A549 (cell line): Measurements from ENCODE around the gene BAIAP2L1. TPM values are rescaled to one million over a fixed set of nuclear protein-coding genes. Genes with fewer than 3 reads are reported as not detected.

Experiments
- ATAC-seq, 2 experiments: fragments of 200-7000 bp in 1 of 2; fragments of >200 bp in 1 of 2; cut with Nextera tagmentation in 1 of 2; cut with Tn5 transposase in 1 of 2; 3 replicates each; pipeline versions ENCODE4 v1.8.0 to v1.9.1; 2018 to 2020; ENCODE audit warnings: mild to moderate bottlenecking in 1 of 2, moderate library complexity in 1 of 2
- CTCF ChIA-PET: fragments of 300-600 bp; sonication (Branson Sonifier 250); formaldehyde crosslinking; extraction: SDS; loops from one replicate; lab custom pipeline; 2021; ENCODE audit warnings: antibody characterized with exemption, inconsistent platforms; lab: Yijun Ruan, JAX
- POLR2A ChIA-PET: fragments of 350-600 bp; formaldehyde crosslinking; extraction: SDS; loops from one replicate; lab custom pipeline; 2021; ENCODE audit warnings: antibody characterized with exemption, inconsistent platforms; lab: Yijun Ruan, JAX
- DNase-seq, 2 experiments: peaks; one replicate each; pipeline versions ENCODE4 v3.0.0 to v3.0.0-alpha.2; 2011 to 2016; ENCODE audit warnings: low read depth in 1 of 2, low spot score in 1 of 2
- FAIRE-seq: peaks from 2 replicates; lab custom pipeline; 2011; peaks lifted over from hg19 to GRCh38; lab: Jason Lieb, UNC
- H3K27ac ChIP-seq, 2 experiments: fragments of >200 bp; sonication (Bioruptor Twin); formaldehyde crosslinking; 3 replicates each; pipeline ENCODE4 v1.5.1; 2016 to 2017
- H3K4me1 ChIP-seq: fragments of >200 bp; sonication (Bioruptor Twin); formaldehyde crosslinking; 3 replicates; pipeline ENCODE4 v1.6.1; 2016
- H3K4me2 ChIP-seq: fragments of >200 bp; sonication (Bioruptor Twin); formaldehyde crosslinking; 3 replicates; pipeline ENCODE4 v1.6.1; 2016
- H3K4me3 ChIP-seq: fragments of >200 bp; sonication (Bioruptor Twin); formaldehyde crosslinking; 3 replicates; pipeline ENCODE4 v1.5.1; 2016
- H3K9me3 ChIP-seq: fragments of >200 bp; sonication (Bioruptor Twin); formaldehyde crosslinking; 3 replicates; pipeline ENCODE4 v1.6.1; 2016
- CHD2 ChIP-seq: fragments of 150-350 bp; IDR thresholded peaks from 2 replicates; pipeline ENCODE4 v1.6.1; 2014; ENCODE audit warnings: low read length; ENCODE audit not compliant: partially characterized antibody
- EHF ChIP-seq: fragments of 250-450 bp; sonication (Bioruptor Pico); IDR thresholded peaks from 2 replicates; pipeline ENCODE4 v1.5.0; 2020; ENCODE audit warnings: mild to moderate bottlenecking
- EHMT2 ChIP-seq: fragments of 200-600 bp; sonication (generic); IDR thresholded peaks from 2 replicates; pipeline ENCODE4 v1.6.1; 2016; ENCODE audit warnings: antibody characterized with exemption, low read depth, mild to moderate bottlenecking, moderate library complexity
- EP300 ChIP-seq, 2 experiments: fragments of >200 bp; sonication (Bioruptor Twin); formaldehyde crosslinking; IDR thresholded peaks; 2 replicates in 1 of 2; 3 replicates in 1 of 2; pipeline ENCODE4 v1.6.1; 2016 to 2017
- ESRRA ChIP-seq: fragments of 150-350 bp; IDR thresholded peaks from 2 replicates; pipeline ENCODE4 v1.6.1; 2014; ENCODE audit warnings: mild to moderate bottlenecking, low read length, borderline replicate concordance
- HEYL ChIP-seq: fragments of 250-450 bp; sonication (Bioruptor Pico); IDR thresholded peaks from 2 replicates; pipeline ENCODE4 v1.8.0; 2021; ENCODE audit warnings: mild to moderate bottlenecking, moderate library complexity
- JUN ChIP-seq, 2 experiments: fragments of >200 bp; sonication (Bioruptor Twin); formaldehyde crosslinking; IDR thresholded peaks; 2 replicates in 1 of 2; 3 replicates in 1 of 2; pipeline ENCODE4 v1.6.1; 2016 to 2017
- KDM5A ChIP-seq: fragments of 200-600 bp; sonication (generic); IDR thresholded peaks from 2 replicates; pipeline ENCODE4 v1.6.1; 2016; ENCODE audit warnings: antibody characterized with exemption, mild to moderate bottlenecking
- MAZ ChIP-seq: fragments of 150-350 bp; IDR thresholded peaks from 2 replicates; pipeline ENCODE4 v1.6.1; 2014; ENCODE audit warnings: antibody characterized with exemption, low read depth, low read length, borderline replicate concordance
- NPAS2 ChIP-seq: fragments of 250-450 bp; sonication (Bioruptor Pico); IDR thresholded peaks from 2 replicates; pipeline ENCODE4 v1.8.0; 2022; ENCODE audit warnings: mild to moderate bottlenecking, moderate library complexity, borderline replicate concordance
- PHF8 ChIP-seq: fragments of 200-600 bp; sonication (generic); IDR thresholded peaks from 2 replicates; pipeline ENCODE4 v1.6.1; 2016; ENCODE audit warnings: low read depth, mild to moderate bottlenecking, antibody characterized with exemption, moderate library complexity, borderline replicate concordance
- RARB ChIP-seq: fragments of 250-450 bp; sonication (Bioruptor Pico); IDR thresholded peaks from 2 replicates; pipeline ENCODE4 v1.8.0; 2021; ENCODE audit warnings: mild to moderate bottlenecking, moderate library complexity
- RCOR1 ChIP-seq: fragments of 150-350 bp; IDR thresholded peaks from 2 replicates; pipeline ENCODE4 v1.6.1; 2014; ENCODE audit warnings: antibody characterized with exemption, low read length, low read depth
- SMC3 ChIP-seq: fragments of >200 bp; sonication (Bioruptor Twin); formaldehyde crosslinking; IDR thresholded peaks from 3 replicates; pipeline ENCODE4 v1.6.1; 2018; ENCODE audit warnings: inconsistent platforms
- TP53 ChIP-seq: fragments of 250-450 bp; sonication (Bioruptor Pico); IDR thresholded peaks from 2 replicates; pipeline ENCODE4 v1.5.0; 2021; ENCODE audit warnings: mild to moderate bottlenecking, moderate library complexity
- ZC3H11A ChIP-seq: fragments of 450-650 bp; IDR thresholded peaks from 2 replicates; pipeline ENCODE4 v1.6.1; 2014; ENCODE audit warnings: antibody characterized with exemption, mild to moderate bottlenecking
- ZSCAN20 ChIP-seq: fragments of 250-450 bp; sonication (Bioruptor Pico); IDR thresholded peaks from 2 replicates; pipeline ENCODE4 v1.8.0; 2022; ENCODE audit warnings: mild to moderate bottlenecking, moderate library complexity
- WGBS: methylation state at CpG from one replicate; pipeline ENCODE4 v1.1.6; 2017; ENCODE audit errors: missing lambda C conversion rate; 5-methylcytosine and 5-hydroxymethylcytosine counted together
- polyA plus RNA-seq, 4 experiments: library from polyadenylated mRNA; depleted of rRNA in 3 of 4; stranded (reverse); fragments of >200 nt; fragmentation: RNase III in 1 of 4; extraction: RNeasy Plus Mini Kit Qiagen cat#74134 plus additional on column Dnase treatment in 1 of 4; gene quantifications; 2 replicates in 3 of 4; 3 replicates in 1 of 4; pipeline ENCODE4 v1.2.3, GENCODE V29; 2011 to 2017
- TF ChIP-seq, protein P1 (sequence below): fragments of 250-450 bp; sonication (Bioruptor Pico); IDR thresholded peaks from 2 replicates; pipeline ENCODE4 v1.5.0; 2021; ENCODE audit warnings: mild to moderate bottlenecking, moderate library complexity, borderline replicate concordance
- TF ChIP-seq, protein P2 (sequence below): fragments of >200 bp; sonication (Bioruptor Twin); formaldehyde crosslinking; IDR thresholded peaks from 2 replicates; pipeline ENCODE4 v1.6.1; 2016

BAIAP2L1 gene
- polyA plus RNA-seq, 2 of the 4 experiments (the other 2 are of a cell fraction): 39.4 to 89.3 TPM

DNA sequence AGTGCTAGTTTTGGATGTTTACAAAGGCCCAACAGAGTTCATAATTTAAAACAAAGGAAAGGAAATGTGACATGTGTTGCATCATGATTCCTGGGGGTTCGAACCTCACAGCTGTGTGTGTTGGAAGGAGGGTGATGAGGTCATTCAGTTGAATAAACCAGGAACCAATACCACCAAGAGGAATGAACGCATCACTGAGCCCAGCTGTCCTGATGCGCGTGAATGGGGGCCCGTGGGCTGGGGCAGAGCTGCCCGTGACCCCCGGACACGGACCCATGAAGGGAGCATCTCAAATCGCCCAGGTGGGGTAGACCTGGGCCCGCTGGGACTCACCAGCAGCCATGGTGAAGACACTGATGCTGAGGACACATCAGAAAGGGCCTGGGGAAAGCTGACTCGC, 86.4 kb downstream of the BAIAP2L1 start (continued):
- TF ChIP-seq EP300 (IDR thresholded peaks at IDR 0.05): no peak
- TF ChIP-seq, protein P1, sequence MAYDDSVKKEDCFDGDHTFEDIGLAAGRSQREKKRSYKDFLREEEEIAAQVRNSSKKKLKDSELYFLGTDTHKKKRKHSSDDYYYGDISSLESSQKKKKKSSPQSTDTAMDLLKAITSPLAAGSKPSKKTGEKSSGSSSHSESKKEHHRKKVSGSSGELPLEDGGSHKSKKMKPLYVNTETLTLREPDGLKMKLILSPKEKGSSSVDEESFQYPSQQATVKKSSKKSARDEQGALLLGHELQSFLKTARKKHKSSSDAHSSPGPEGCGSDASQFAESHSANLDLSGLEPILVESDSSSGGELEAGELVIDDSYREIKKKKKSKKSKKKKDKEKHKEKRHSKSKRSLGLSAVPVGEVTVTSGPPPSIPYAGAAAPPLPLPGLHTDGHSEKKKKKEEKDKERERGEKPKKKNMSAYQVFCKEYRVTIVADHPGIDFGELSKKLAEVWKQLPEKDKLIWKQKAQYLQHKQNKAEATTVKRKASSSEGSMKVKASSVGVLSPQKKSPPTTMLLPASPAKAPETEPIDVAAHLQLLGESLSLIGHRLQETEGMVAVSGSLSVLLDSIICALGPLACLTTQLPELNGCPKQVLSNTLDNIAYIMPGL (CRISPR knock-in tag): no peak
- TF ChIP-seq CHD2: no peak
- TF ChIP-seq NPAS2: no peak
- no peak for TF ChIP-seq PHF8

DNA sequence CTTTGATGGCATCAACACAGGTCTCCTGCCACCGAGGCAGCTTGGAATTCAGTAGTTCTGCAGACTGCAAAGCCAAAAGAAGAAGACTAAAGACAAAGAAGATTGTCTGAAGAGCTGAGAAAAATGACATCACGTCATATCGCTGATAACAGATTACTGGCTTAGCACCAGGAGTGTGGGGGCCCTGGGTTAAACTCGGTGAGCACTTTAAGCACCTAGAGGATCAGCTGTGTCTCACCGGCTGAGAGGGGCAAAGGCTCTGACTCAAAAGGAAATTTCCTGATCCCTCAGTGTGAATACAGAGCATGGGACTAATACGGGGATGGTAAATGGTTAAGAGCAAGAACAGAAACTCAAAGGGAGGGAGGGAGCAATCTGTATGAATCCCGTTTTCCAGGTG, 88.7 kb downstream of the BAIAP2L1 start:
- Histone ChIP-seq H3K9me3 (no peaks in the 10 kb centered on the region), H3K4me1 (no peaks in the 10 kb centered on the region), H3K4me3 (no peak overlapping the region), H3K27ac (no peak overlapping the region), H3K4me2 (no peak overlapping the region)
- no peak for TF ChIP-seq RCOR1
- no peak for TF ChIP-seq ZSCAN20 (CRISPR knock-in tag)
- TF ChIP-seq TP53 (CRISPR knock-in tag): no peak
- TF ChIP-seq ESRRA: no peak
- TF ChIP-seq RARB (CRISPR knock-in tag): no peak
- no peak for TF ChIP-seq KDM5A
- no peak for TF ChIP-seq EP300 (IDR thresholded peaks at IDR 0.05)
- ATAC-seq: no peak; a peak in 2 of 6 replicates
- WGBS: 77% methylated on average over 7 of the region's 7 CpGs
- ChIA-PET POLR2A (no interaction called here), CTCF (no interaction called here)
- DNase-seq: no peak
- FAIRE-seq: no peak

DNA sequence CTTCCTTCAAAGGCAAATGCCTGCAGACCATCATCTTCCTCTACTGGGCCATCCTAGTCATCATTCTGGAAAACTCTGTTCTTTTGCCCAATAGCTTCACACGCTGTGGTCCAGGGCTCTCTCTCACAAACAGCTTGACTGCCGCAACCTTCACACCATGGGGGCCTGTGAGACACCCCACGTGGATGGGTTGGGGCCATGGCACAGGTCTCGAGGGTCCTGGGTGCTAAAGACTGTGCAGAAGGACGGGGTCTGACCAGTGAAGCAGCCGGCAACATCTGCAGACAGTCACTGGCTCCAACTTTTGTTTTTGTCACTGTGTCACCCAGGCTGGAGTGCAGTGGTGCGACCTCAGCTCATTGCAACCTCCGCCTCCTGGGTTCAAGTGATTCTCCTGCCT, 91.3 kb downstream of the BAIAP2L1 start:
- H3K9me3 ChIP-seq: no peaks in the 10 kb centered on the region
- no peak overlapping the region for H3K4me2 ChIP-seq
- CTCF ChIA-PET: interaction anchor here (0.5 to 3.5 kb wide), 3 partner anchors 15 to 104 kb away, joined by 3 to 10 read pairs (median 3); partner anchors contain the start of gene BAIAP2L1
- no peak overlapping the region for H3K4me3 ChIP-seq
- DNase-seq: no peak
- FAIRE-seq: no peak
- ATAC-seq: no peak
- WGBS: 87% methylated on average over 7 of the region's 8 CpGs
- TF ChIP-seq EHMT2 (no peak), JUN (IDR thresholded peaks at IDR 0.05) (no peak), SMC3 (no peak), HEYL (CRISPR knock-in tag) (no peak), EHF (CRISPR knock-in tag) (no peak), MAZ (no peak), CHD2 (no peak), ZC3H11A (no peak)
- TF ChIP-seq, protein P1 (CRISPR knock-in tag): no peak
- TF ChIP-seq, protein P2, sequence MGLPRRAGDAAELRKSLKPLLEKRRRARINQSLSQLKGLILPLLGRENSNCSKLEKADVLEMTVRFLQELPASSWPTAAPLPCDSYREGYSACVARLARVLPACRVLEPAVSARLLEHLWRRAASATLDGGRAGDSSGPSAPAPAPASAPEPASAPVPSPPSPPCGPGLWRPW: no peak
- TF ChIP-seq, all 56 proteins: peak for 0
- POLR2A ChIA-PET: interaction anchor here (0.6 kb wide), 1 partner anchor 21 kb away, joined by 4 read pairs; no protein-coding TSS in a partner anchor
- Histone ChIP-seq H3K4me1 (no peaks in the 10 kb centered on the region), H3K27ac (no peak overlapping the region)
